HL-60 (cell line): ENCODE data around the gene FOXP1.

ENCODE experiments used
- DNase-seq, 2 experiments: peaks; one replicate each; pipeline ENCODE4 v3.0.0-alpha.2; 2010 to 2020; ENCODE audit warnings: low read depth in 1 of 2, low spot score in 1 of 2
- H3K27ac ChIP-seq: fragments of 250-450 bp; sonication (Bioruptor Pico); replicated peaks from 2 replicates; pipeline ENCODE4 v1.5.1; 2020; ENCODE audit warnings: mild to moderate bottlenecking, moderate library complexity
- H3K27me3 ChIP-seq: fragments of 250-450 bp; sonication (Bioruptor Pico); 2 replicates; pipeline ENCODE4 v1.5.1; 2021; ENCODE audit warnings: mild to moderate bottlenecking, moderate library complexity; ENCODE audit not compliant: insufficient read depth, poor library complexity, severe bottlenecking
- H3K4me3 ChIP-seq: replicated peaks from 2 replicates; pipeline ENCODE4 v1.5.1; 2011; ENCODE audit warnings: mild to moderate bottlenecking, control low read depth, low read length; ENCODE audit not compliant: insufficient read depth
- GABPA ChIP-seq: IDR thresholded peaks from 2 replicates; pipeline ENCODE4 v1.6.1; 2012; ENCODE audit warnings: low read depth
- POLR2AphosphoS5 ChIP-seq: IDR thresholded peaks from 2 replicates; pipeline ENCODE4 v1.6.1; 2012; ENCODE audit warnings: low read depth
- SPI1 ChIP-seq: IDR thresholded peaks from 2 replicates; pipeline ENCODE4 v1.6.1; 2012; ENCODE audit warnings: low read depth, mild to moderate bottlenecking, borderline replicate concordance
- TF ChIP-seq, protein P1 (sequence below): IDR thresholded peaks from 2 replicates; pipeline ENCODE4 v1.6.1; 2012; ENCODE audit warnings: low read depth; ENCODE audit not compliant: insufficient replicate concordance
- TF ChIP-seq, protein P2 (sequence below): IDR thresholded peaks from one replicate; pipeline ENCODE4 v1.5.1; 2011; ENCODE audit warnings: low read length, control low read depth, inconsistent platforms; ENCODE audit not compliant: insufficient read depth

Gene FOXP1

DNA sequence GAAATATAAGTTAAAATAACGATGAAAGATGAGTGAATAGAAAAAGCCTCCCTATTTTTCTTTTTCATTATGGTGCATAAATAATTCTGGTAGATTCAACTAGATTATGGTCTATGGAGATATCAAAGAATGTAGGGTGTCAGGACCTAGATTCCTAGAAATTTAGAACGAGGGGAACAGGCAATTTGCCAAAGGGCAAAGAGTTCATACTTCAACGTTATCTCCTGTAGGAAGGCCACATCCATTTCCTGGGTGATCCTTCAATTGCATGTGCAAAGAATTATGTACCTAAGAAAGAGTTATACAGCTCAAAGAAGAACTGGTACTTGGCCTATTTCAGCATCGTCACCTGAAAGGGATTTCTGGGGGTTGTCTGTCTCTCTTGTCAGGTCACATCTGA is 351.8 kb downstream of the FOXP1 start:
- no peak overlapping the region for H3K27ac ChIP-seq
- TF ChIP-seq, protein P1, sequence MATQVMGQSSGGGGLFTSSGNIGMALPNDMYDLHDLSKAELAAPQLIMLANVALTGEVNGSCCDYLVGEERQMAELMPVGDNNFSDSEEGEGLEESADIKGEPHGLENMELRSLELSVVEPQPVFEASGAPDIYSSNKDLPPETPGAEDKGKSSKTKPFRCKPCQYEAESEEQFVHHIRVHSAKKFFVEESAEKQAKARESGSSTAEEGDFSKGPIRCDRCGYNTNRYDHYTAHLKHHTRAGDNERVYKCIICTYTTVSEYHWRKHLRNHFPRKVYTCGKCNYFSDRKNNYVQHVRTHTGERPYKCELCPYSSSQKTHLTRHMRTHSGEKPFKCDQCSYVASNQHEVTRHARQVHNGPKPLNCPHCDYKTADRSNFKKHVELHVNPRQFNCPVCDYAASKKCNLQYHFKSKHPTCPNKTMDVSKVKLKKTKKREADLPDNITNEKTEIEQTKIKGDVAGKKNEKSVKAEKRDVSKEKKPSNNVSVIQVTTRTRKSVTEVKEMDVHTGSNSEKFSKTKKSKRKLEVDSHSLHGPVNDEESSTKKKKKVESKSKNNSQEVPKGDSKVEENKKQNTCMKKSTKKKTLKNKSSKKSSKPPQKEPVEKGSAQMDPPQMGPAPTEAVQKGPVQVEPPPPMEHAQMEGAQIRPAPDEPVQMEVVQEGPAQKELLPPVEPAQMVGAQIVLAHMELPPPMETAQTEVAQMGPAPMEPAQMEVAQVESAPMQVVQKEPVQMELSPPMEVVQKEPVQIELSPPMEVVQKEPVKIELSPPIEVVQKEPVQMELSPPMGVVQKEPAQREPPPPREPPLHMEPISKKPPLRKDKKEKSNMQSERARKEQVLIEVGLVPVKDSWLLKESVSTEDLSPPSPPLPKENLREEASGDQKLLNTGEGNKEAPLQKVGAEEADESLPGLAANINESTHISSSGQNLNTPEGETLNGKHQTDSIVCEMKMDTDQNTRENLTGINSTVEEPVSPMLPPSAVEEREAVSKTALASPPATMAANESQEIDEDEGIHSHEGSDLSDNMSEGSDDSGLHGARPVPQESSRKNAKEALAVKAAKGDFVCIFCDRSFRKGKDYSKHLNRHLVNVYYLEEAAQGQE = no peak
- TF ChIP-seq, protein P2, sequence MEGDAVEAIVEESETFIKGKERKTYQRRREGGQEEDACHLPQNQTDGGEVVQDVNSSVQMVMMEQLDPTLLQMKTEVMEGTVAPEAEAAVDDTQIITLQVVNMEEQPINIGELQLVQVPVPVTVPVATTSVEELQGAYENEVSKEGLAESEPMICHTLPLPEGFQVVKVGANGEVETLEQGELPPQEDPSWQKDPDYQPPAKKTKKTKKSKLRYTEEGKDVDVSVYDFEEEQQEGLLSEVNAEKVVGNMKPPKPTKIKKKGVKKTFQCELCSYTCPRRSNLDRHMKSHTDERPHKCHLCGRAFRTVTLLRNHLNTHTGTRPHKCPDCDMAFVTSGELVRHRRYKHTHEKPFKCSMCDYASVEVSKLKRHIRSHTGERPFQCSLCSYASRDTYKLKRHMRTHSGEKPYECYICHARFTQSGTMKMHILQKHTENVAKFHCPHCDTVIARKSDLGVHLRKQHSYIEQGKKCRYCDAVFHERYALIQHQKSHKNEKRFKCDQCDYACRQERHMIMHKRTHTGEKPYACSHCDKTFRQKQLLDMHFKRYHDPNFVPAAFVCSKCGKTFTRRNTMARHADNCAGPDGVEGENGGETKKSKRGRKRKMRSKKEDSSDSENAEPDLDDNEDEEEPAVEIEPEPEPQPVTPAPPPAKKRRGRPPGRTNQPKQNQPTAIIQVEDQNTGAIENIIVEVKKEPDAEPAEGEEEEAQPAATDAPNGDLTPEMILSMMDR = no peak
- TF ChIP-seq GABPA = no peak
- TF ChIP-seq SPI1 = no peak
- no peak for DNase-seq
- H3K4me3 ChIP-seq = no peak overlapping the region
- H3K27me3 ChIP-seq = no peaks in the 10 kb centered on the region

DNA sequence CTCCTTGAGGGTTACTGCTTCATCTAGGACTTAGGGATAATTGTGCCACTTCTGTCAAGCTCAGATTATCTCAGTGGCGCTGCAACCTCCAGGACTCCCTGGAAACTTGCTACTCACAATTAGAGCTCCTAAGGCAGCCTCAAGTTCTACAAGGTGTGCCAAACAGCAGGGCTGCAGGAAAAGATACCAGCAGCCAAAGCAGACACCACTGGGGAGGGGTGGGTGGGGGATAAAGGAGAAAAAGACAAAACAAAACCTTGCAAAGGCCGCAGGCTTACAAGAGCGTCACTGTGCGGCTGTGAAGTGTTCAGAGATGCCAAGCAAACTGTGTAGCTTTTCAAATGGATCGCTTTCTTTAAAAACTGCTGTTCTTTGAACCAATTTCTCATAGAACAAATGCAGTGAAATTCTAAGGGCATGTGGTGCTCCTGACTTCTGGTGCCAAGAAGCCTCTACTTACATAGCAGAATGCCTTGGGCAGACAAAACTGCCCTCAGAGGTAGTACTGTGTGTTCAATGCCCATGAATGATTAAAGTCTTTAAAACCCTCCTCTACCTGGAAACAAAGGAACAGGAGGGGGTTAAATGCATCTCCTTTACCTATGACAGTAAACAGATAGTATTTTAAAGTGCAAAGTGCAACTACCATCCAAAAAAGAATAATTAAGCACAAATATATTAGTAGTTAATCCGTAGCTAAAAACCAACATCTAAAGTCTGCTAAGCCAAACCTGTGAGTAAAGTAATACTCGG is 353.4 kb downstream of the FOXP1 start:
- no peak for TF ChIP-seq POLR2AphosphoS5
- TF ChIP-seq, protein P1 = no peak
- no peak for TF ChIP-seq SPI1
- TF ChIP-seq, protein P2 = no peak
- no peak for TF ChIP-seq GABPA
- Histone ChIP-seq H3K27me3 (no peaks in the 10 kb centered on the region), H3K27ac (no peak overlapping the region), H3K4me3 (no peak overlapping the region)
- no peak for DNase-seq

DNA sequence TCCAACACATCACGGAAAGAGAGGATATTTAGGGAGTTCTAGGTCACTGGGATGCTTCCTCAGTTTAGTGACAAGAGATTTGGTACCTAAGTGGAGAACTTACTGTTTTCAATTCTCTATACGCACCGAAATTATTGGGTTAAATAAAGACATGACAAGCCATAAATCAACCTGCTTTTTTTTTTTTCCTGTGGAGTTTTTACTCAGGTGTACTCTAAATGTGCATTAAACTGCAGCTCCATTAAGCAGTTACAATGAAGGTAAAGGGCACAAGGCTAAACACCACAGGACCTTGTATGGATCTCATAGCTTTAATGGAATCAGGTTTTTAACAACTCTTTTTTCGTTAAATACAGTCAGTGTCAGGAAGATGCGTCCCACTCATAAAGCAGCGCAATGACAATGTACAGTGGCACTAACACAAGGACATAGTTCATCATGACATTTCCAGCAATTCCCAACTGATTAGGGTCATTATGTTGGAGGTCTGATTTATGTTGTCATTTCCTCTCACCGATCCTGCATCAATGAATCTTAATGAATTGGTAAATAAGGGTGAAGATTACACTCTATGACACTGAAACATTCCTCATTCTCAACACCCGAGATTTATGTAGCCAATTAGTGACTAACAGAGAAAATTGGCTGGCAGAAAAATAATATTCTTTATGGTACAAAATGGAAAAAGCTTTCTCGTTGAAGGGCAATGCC is 355.2 kb downstream of the FOXP1 start:
- TF ChIP-seq POLR2AphosphoS5 (no peak), GABPA (no peak), SPI1 (no peak)
- TF ChIP-seq, protein P1 = no peak
- TF ChIP-seq, protein P2 = no peak
- no peak overlapping the region for H3K4me3 ChIP-seq
- H3K27ac ChIP-seq = no peak overlapping the region
- H3K27me3 ChIP-seq = no peaks in the 10 kb centered on the region
- no peak for DNase-seq
